H7 (cell line): ENCODE measurements around the gene COBL. TPM values are rescaled to one million over a fixed set of nuclear protein-coding genes. Genes with fewer than 3 reads are reported as not detected.

Source experiments
- DNase-seq: peaks from one replicate; pipeline ENCODE4 v3.0.0; 2012
- H3K27me3 ChIP-seq: 2 replicates; pipeline ENCODE4 v1.6.0; 2011; ENCODE audit warnings: mild to moderate bottlenecking, low read length; ENCODE audit not compliant: control insufficient read depth, insufficient read depth
- H3K36me3 ChIP-seq: replicated peaks from 2 replicates; pipeline ENCODE4 v1.5.1; 2011; ENCODE audit warnings: low read length; ENCODE audit not compliant: control insufficient read depth, insufficient read depth
- H3K4me3 ChIP-seq: 2 replicates; pipeline ENCODE4 v1.5.1; 2011; ENCODE audit warnings: low read depth, mild to moderate bottlenecking, control low read depth, low read length, moderate library complexity; ENCODE audit not compliant: insufficient read depth
- total RNA-seq: library from RNA; depleted of rRNA; stranded (reverse); fragments of >200 nt; shearing (Covaris generic); gene quantifications from 2 replicates; pipeline ENCODE4 v1.2.3, GENCODE V29; 2014

COBL gene
- total RNA-seq, 1 experiment from 2014 or later: 4.6 TPM

DNA sequence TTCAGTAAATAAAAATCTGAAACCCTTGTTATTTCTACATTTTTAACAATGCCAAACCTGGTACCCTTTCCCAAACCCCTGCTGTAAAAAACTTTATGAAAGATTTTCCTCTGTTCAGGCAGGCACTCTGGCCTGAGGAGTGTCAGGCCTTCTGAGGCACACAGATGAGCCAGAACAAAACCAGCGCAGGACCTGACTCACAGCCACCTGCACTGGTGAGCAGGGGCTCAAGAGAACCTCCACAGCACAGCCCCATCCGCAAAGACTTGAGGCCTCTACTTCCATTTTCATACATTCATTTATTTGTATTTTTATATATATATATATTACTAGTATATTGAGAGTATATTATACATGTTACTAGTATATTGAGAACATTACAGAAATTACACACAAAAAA, 49.4 kb downstream of the COBL start:
- H3K4me3 ChIP-seq: no peak overlapping the region
- no peak for DNase-seq
- no peaks in the 10 kb centered on the region for H3K27me3 ChIP-seq
- no peaks in the 10 kb centered on the region for H3K36me3 ChIP-seq

DNA sequence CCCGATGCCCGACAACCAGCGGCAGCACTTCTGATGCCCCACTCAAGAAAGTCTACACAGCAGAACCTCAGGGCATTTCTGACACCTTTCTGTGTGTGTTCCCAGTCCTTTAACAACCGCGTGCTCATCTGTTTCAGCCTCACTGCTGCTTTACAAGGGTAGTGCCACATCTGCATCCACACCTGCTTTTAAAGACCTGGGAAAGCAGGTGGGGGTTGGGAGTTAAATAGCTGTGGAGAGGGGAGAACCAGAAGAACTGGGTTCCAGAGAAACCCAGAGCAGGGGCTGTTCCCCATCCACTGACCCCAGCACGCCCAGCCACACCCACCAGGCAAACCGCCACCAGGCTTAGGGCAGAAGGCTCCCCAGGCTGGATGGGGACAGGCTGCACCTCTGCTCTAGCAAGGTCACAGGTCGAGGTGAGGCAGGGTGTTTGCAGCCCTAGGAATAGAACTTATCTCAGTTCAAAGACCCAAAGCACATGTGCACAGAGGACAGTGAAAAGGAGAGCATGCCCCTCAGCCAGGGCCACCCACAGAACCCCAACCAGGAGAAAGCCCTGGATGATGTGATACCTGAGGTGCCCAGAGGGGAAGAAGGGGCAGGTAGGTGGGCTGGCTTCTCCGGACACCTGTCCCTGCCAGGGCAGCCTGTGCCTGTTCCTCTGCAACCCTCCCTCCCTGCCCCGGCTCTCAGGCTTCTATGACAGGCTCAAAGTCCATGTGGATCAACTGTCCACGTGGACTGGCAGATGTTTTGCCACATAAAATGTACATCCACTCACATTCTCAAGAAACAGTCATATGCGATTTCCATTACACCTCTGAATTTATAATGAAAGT, 51.3 kb downstream of the COBL start:
- H3K4me3 ChIP-seq: no peak overlapping the region
- H3K36me3 ChIP-seq: no peaks in the 10 kb centered on the region; the same call in 1 of the 2 replicates
- DNase-seq: no peak
- H3K27me3 ChIP-seq: no peaks in the 10 kb centered on the region

DNA sequence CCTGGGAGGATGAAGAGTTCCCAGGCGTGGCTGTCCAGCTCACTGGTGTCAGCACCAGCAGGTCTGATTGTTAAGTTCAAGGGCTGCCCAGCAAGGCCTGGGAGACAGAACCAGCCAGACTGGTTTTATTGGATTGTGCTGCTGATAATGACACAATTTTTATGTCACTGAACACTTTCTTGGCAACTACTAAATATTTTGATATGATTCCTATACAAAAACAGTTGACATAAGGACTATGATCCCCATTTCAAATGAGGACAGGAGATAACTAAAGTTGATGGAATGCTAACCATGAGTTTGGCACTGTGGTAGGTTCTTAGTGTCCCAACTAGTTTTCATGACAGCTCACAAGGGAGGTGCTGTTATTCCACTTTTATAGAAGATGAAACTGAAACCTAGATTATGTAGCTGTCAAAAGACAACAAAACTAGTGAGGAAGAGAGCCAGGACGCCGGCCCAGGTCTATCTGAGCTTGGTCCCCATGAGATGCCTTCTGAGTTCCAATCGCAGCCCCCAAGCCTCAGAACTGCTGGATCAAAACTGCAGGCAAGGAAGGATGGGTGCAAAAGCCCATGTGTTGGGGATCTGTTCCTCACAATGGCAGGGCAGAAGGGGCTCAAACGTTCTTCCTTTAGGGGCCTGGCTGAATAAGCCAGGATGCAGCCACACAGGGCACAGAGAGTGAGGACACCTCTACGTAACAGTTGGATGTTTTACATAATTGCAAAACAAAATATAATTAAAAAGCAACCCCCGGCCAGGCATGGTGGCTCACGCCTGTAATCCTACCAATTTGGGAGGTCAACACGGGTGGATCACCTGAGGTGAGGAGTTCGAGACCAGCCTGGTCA, 52.8 kb downstream of the COBL start:
- Histone ChIP-seq H3K4me3 (no peak overlapping the region), H3K27me3 (no peaks in the 10 kb centered on the region), H3K36me3 (no peaks in the 10 kb centered on the region; the same call in 1 of the 2 replicates)
- DNase-seq: no peak

DNA sequence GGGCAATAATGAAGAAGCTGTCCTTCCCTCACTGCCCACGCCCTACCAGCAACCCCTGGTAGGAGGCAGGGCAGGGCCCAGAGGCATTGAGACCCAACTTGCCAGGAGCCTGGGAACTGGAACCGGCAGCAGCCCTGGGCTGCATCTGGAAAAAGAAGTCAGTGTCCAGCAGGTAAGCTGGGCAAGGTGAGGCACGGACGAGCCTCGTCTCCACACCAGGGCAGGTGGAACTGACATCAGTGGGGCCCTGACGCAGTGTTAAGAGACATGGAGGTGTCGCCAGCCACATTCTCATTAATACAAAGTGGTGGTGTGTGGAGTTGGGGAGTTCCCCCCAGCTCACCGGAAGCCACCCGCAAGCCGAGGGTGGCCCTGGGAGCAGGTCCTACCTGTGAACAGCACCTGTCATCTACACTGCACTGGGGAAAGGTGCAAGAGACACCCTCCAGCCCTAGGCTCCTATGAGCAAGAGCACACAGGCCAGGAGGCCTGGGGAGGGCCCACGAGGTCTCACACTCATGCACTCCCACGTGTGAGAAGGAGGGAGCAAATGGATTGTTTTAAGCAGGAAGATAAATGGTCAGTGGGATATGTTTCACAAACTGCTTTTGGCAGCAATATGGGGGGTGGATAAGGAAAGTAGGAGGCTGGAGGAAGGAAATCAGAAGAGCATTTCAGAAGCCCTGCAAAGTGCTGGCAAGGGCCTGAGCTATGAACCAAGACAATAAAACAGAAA, 53.6 kb downstream of the COBL start:
- Histone ChIP-seq H3K36me3 (no peaks in the 10 kb centered on the region; the same call in 1 of the 2 replicates), H3K4me3 (no peak overlapping the region), H3K27me3 (no peaks in the 10 kb centered on the region)
- DNase-seq: no peak

DNA sequence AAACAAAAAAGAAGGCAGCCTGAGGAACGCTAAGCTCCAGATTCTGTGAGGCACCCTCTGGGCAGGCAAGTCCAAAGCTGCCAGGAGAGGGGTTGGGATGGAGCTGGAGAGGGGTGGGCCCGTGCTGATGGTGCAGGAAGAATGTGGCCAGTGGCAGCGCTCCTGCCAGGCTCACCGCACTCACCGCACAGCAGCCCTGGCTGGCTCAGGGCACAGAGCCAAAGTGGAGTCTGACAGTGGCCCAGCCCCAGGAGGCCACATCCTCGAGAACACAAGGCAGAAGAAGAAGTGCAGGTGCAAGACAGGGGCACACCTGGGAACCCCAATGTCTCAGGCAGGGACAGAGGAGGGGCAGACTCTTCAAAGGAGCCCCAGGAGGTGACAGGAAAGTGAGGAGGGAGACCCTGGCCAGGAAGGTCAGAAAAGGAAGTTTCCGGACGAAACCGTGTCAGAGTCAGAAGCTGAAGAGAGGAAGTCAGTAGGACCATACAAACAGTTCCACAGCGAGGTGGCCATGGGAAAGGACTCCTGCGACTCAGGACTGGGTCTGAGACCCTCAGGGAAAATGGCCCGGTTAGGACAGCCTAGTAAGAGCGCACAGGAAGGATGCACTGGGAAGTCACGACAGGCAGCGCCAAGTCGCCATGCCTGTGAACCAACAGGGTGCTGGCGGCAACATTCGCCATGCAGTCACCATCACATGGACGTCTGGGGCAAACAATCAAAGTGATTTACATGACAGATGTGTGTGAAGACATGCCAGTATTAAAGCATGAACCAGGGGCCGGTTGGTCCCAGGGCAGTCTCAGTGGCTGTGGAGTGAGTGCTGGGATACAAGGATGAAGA, 54.4 kb downstream of the COBL start:
- H3K36me3 ChIP-seq: no peaks in the 10 kb centered on the region; the same call in 1 of the 2 replicates
- H3K4me3 ChIP-seq: no peak overlapping the region
- DNase-seq: no peak
- H3K27me3 ChIP-seq: no peaks in the 10 kb centered on the region

DNA sequence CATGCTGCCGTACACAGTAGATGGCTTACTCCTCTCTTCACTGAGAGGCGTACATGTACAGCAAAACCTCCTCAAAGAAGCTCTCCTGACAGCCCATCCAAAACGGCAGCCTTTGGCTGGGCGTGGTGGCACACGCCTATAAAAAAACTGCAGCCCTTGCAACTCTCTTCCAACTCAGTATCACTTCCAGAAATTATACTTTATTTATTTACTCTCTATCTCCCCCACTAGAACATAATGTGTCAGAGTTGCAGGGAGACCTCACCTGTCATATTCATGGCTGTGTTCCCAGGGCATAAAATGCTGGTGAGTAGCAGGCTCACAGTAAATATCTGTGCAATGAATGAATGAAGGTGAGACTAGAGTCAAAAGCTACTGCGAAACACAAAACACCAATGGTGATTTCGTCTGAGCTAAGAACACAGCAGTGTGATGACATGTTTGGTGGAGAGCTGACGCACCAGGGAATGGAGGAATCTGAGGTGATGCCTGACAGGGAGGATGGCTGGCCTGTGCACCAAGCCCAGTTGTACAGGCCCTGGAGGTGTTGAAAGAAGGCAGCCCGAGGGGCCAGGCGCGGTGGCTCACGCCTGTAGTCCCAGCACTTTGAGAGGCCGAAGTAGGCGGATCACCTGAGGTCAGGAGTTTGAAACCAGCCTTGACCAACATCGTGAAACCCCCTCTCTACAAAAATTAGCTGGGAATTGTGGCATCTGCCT, 55.3 kb downstream of the COBL start:
- DNase-seq: no peak
- no peaks in the 10 kb centered on the region; the same call in 1 of the 2 replicates for H3K36me3 ChIP-seq
- no peaks in the 10 kb centered on the region for H3K27me3 ChIP-seq
- H3K4me3 ChIP-seq: no peak overlapping the region

DNA sequence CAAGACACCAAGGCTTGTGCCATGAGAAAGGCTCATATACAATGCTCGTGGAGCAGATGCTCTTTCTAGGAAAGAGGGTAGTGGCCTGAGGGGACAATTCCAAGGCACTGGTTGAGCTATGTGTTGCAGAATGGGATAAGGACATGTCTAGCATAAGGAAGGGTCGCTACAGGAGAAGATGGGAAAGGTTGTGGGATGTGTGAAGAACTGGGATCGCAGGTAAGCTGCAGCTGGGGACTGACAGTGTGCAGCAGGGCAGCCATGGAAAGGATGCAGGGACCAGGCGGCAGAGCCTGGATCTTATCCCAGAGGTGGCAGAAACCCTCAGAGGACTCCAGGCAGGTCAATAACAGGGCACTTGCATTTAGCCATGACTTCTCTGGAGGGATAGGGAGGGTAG, 56.1 kb downstream of the COBL start:
- no peak overlapping the region for H3K4me3 ChIP-seq
- H3K27me3 ChIP-seq: no peaks in the 10 kb centered on the region
- no peak for DNase-seq
- H3K36me3 ChIP-seq: no peaks in the 10 kb centered on the region; the same call in 1 of the 2 replicates

DNA sequence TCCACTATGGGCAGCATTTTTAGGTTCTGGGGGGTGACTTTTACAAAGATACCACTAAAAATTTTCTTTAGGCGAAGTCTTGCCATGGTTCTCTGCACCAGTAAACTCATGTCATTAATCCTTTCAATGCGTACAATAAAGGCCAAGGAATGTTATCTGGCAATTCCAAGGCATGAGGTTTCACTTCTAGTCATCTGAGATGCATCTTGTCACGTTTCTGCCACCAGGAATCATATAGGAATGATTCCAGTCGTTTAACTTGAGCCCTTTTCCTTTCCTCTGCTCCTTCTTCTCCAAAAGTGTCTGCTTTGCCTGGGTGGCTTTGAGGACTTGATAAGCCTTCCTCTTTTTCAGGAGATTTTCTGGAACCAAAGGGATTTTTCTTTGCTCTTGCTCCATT, 56.8 kb downstream of the COBL start:
- Histone ChIP-seq H3K4me3 (no peak overlapping the region), H3K36me3 (no peaks in the 10 kb centered on the region; the same call in 1 of the 2 replicates), H3K27me3 (no peaks in the 10 kb centered on the region)
- no peak for DNase-seq

DNA sequence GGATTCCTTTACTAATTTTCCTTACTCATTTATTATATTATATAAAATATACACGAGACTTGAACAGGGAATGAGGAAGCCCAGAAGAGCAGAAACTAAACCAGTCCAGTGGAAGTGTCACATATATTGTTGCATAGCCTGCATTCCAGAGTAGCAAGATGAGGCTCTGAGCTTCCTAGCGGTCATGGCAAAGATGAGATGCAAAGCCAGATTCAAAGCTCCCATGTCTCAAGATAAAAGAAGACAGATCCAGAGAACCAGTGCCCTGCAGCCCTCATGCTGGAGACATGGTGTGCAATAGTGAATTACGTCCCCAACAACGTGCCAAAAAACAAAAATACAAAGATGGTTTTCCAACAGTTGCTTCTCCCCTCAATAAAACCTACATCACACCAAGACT, 59.7 kb downstream of the COBL start:
- DNase-seq: no peak
- no peaks in the 10 kb centered on the region for H3K27me3 ChIP-seq
- no peak overlapping the region for H3K4me3 ChIP-seq
- no peaks in the 10 kb centered on the region; the same call in 1 of the 2 replicates for H3K36me3 ChIP-seq

DNA sequence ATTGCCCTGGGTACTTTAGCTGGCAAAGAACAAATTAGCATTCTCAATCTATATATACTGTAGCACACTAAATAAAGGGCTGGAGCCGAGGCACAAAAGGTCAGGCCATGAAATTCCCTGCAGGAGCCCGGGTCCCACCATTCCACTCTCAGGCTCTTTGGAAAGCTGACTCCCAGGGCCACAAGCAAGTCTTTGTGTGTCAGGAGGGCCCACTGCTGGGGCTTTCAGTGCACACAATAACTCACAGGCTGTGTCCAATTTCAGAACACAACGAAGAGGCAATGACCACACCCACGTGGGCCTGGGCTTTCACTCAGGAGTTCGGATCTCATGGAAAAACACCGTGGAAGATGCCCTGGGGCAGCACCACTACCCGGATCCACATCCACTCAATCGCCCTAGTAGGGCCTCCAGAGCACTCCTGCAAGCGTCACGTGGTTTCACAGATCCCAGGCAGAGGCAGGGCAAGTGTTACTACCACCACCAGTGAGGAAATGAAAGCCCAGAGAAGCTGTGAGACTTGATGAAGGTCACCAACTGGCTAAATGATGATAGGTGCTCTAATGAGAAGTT, 60.3 kb downstream of the COBL start:
- no peaks in the 10 kb centered on the region; the same call in 1 of the 2 replicates for H3K36me3 ChIP-seq
- no peak for DNase-seq
- no peak overlapping the region for H3K4me3 ChIP-seq
- no peaks in the 10 kb centered on the region for H3K27me3 ChIP-seq

DNA sequence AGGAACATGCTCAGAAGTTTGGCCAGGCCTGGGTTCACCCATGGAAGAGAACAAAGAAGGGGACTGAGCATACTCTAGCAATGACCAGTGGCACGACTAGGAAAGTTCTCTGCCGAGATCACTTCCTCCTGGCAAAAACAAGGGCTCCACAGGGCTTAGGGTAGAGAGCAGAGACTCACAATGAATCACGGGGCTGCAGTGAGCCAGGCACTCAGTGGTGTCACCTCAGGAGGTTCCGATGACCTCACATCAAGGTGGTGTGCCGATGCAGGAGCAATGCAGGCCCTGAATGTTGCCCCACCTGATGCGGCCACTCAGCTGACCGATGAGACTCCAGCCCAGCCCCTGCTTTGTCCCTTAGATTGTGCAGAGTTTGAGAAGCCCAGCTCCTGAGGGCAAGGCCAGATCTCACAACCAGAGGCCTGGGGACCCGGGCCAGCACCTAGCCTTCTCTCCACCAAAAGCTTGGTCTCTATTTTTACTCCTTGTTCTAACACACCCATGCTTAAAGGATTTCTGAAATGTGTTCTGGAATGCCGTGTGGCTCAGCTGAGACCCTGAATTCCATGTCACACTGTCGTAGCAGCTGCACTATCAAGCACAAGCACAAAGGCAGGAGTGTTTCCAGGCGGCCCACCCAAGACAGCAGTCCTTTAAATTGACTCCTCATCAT, 60.9 kb downstream of the COBL start:
- Histone ChIP-seq H3K36me3 (no peaks in the 10 kb centered on the region), H3K4me3 (no peak overlapping the region), H3K27me3 (no peaks in the 10 kb centered on the region)
- DNase-seq: no peak

DNA sequence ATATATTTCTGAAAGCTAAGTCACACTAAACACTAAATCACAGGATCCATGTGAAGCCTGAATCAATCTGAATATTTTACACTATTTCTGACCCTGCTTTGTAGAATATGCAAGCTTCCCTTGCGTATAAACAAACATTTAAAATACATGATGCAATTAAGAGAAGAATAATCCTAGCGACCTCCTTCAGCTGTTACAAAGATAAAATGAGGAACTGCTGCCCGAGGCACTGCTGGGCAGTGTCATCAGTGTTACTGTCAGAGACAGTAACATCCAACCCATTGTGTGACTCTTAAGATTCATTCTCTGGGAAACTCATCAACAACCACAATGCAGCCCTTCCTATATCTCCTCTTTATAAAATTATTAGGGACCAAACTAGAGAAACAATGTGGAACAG, 61.6 kb downstream of the COBL start:
- Histone ChIP-seq H3K4me3 (no peak overlapping the region), H3K27me3 (no peaks in the 10 kb centered on the region), H3K36me3 (no peaks in the 10 kb centered on the region)
- no peak for DNase-seq
